H1 (cell line): ENCODE data around the gene UFC1. TPM values are rescaled to one million over a fixed set of nuclear protein-coding genes. Genes with fewer than 3 reads are reported as not detected.

ENCODE experiments used
- CTCF ChIA-PET: fragments of 300-600 bp; sonication (Branson Sonifier 250); formaldehyde crosslinking; loops from one replicate; lab custom pipeline; 2021; ENCODE audit not compliant: partially characterized antibody; lab: Charles Lee
- POLR2A ChIA-PET: fragments of 300-600 bp; sonication (Branson Sonifier 250); formaldehyde crosslinking; loops from one replicate; lab custom pipeline; 2021; ENCODE audit warnings: inconsistent platforms; ENCODE audit not compliant: partially characterized antibody; lab: Charles Lee
- DNase-seq, 2 experiments: peaks; one replicate each; pipeline versions ENCODE4 v3.0.0 to v3.0.0-alpha.2; 2010 to 2022; ENCODE audit warnings: low spot score in 2 of 2, low read depth in 1 of 2, mixed read lengths in 1 of 2
- FAIRE-seq: peaks from 2 replicates; lab custom pipeline; 2011; peaks lifted over from hg19 to GRCh38; lab: Jason Lieb, UNC
- H2AFZ ChIP-seq: 2 replicates; pipeline ENCODE4 v1.8.1; 2012; ENCODE audit warnings: low read length, inconsistent platforms
- H2AK5ac ChIP-seq: 2 replicates; pipeline ENCODE4 v1.6.1; 2013; ENCODE audit warnings: low read depth, low read length
- H2BK120ac ChIP-seq: replicated peaks from 2 replicates; pipeline ENCODE3; 2013; ENCODE audit warnings: low read depth, low read length, inconsistent platforms
- H2BK12ac ChIP-seq: 2 replicates; pipeline ENCODE4 v1.6.1; 2013; ENCODE audit warnings: low read depth, low read length
- H2BK15ac ChIP-seq: 2 replicates; pipeline ENCODE4 v1.6.1; 2013; ENCODE audit warnings: low read length
- H2BK20ac ChIP-seq: 2 replicates; pipeline ENCODE4 v1.6.1; 2013; ENCODE audit warnings: low read length
- H2BK5ac ChIP-seq: 2 replicates; pipeline ENCODE4 v1.6.1; 2013; ENCODE audit warnings: low read depth, low read length
- H3K14ac ChIP-seq: 2 replicates; pipeline ENCODE4 v1.6.1; 2013; ENCODE audit warnings: inconsistent platforms; ENCODE audit not compliant: insufficient read length
- H3K18ac ChIP-seq: 2 replicates; pipeline ENCODE4 v1.6.1; 2013; ENCODE audit warnings: low read length; ENCODE audit errors: extremely low read depth
- H3K23ac ChIP-seq: 2 replicates; pipeline ENCODE4 v1.6.1; 2013; ENCODE audit warnings: inconsistent platforms; ENCODE audit not compliant: insufficient read length
- H3K23me2 ChIP-seq: 2 replicates; pipeline ENCODE4 v1.6.1; 2013; ENCODE audit warnings: low read depth, low read length
- H3K27ac ChIP-seq: 2 replicates; pipeline ENCODE4 v1.6.1; 2011; ENCODE audit warnings: low read depth, low read length, inconsistent platforms
- H3K27me3 ChIP-seq, 4 experiments: replicated peaks in 1 of 4; 1 replicate in 1 of 4; 2 replicates in 3 of 4; pipeline versions ENCODE4 v1.6.1 to v1.8.1; 2011 to 2013; ENCODE audit warnings: low read length in 3 of 4, mild to moderate bottlenecking in 3 of 4, inconsistent platforms in 2 of 4, mixed read lengths in 2 of 4, moderate library complexity in 1 of 4; ENCODE audit not compliant: control insufficient read depth in 3 of 4, insufficient read depth in 3 of 4; ENCODE audit errors: extremely low read depth in 1 of 4
- H3K36me3 ChIP-seq, 4 experiments: 2 replicates each; pipeline versions ENCODE4 v1.6.1 to v1.8.1; 2011 to 2013; ENCODE audit warnings: mild to moderate bottlenecking in 4 of 4, low read length in 3 of 4, moderate library complexity in 2 of 4, control low read depth in 1 of 4, inconsistent platforms in 1 of 4; ENCODE audit not compliant: insufficient read depth in 4 of 4, control insufficient read depth in 2 of 4
- H3K4ac ChIP-seq: replicated peaks from 2 replicates; pipeline ENCODE3; 2013; ENCODE audit warnings: low read length, low read depth, mixed read lengths, inconsistent platforms; ENCODE audit not compliant: insufficient read length
- H3K4me1 ChIP-seq, 4 experiments: replicated peaks in 1 of 4; 1 replicate in 1 of 4; 2 replicates in 3 of 4; pipeline versions ENCODE4 v1.6.1 to v1.8.1; 2011 to 2013; ENCODE audit warnings: low read length in 3 of 4, inconsistent platforms in 2 of 4, mixed read lengths in 1 of 4; ENCODE audit not compliant: insufficient read depth in 4 of 4, control insufficient read depth in 3 of 4
- H3K4me2 ChIP-seq, 2 experiments: 2 replicates each; pipeline versions ENCODE4 v1.6.1 to v1.8.1; 2011 to 2013; ENCODE audit warnings: low read depth in 2 of 2, low read length in 2 of 2, control low read depth in 1 of 2, inconsistent platforms in 1 of 2, mild to moderate bottlenecking in 1 of 2; ENCODE audit not compliant: insufficient read depth in 1 of 2
- H3K4me3 ChIP-seq, 4 experiments: fragments of 200-600, 300-600 bp in 1 of 4; sonication (generic), shearing (Covaris generic), sonication (Bioruptor Twin) in 1 of 4; 2 replicates each; pipeline versions ENCODE4 v1.5.1 to v1.8.1; 2011 to 2016; ENCODE audit warnings: low read length in 4 of 4, low read depth in 3 of 4, control low read depth in 2 of 4, inconsistent platforms in 2 of 4, mild to moderate bottlenecking in 2 of 4, mixed read lengths in 1 of 4, moderate library complexity in 1 of 4; ENCODE audit not compliant: insufficient read depth in 2 of 4; ENCODE audit errors: extremely low read depth in 1 of 4
- H3K56ac ChIP-seq: replicated peaks from 2 replicates; pipeline ENCODE3; 2013; ENCODE audit warnings: low read depth, mild to moderate bottlenecking, mixed read lengths, low read length, inconsistent platforms; ENCODE audit not compliant: insufficient read length
- H3K79me1 ChIP-seq: 2 replicates; pipeline ENCODE4 v1.6.1; 2013; ENCODE audit warnings: low read depth, low read length, control low read depth
- H3K79me2 ChIP-seq, 2 experiments: 2 replicates each; pipeline versions ENCODE4 v1.6.1 to v1.8.1; 2012 to 2013; ENCODE audit warnings: low read length in 2 of 2, mild to moderate bottlenecking in 2 of 2, inconsistent platforms in 1 of 2; ENCODE audit not compliant: insufficient read depth in 2 of 2, control insufficient read depth in 1 of 2
- H3K9ac ChIP-seq, 4 experiments: replicated peaks in 1 of 4; 1 replicate in 1 of 4; 2 replicates in 3 of 4; pipeline versions ENCODE4 v1.6.1 to v1.8.1; 2011 to 2013; ENCODE audit warnings: low read depth in 3 of 4, low read length in 3 of 4, control low read depth in 2 of 4, mild to moderate bottlenecking in 2 of 4, moderate library complexity in 2 of 4, inconsistent platforms in 1 of 4; ENCODE audit errors: extremely low read depth in 1 of 4
- H3K9me3 ChIP-seq, 2 experiments: 2 replicates each; pipeline versions ENCODE4 v1.6.1 to v1.8.1; 2012 to 2013; ENCODE audit warnings: mild to moderate bottlenecking in 2 of 2, moderate library complexity in 2 of 2, control low read depth in 1 of 2, inconsistent platforms in 1 of 2, low read depth in 1 of 2, low read length in 1 of 2, mixed read lengths in 1 of 2; ENCODE audit not compliant: insufficient read depth in 2 of 2
- H4K20me1 ChIP-seq, 2 experiments: replicated peaks in 1 of 2; 2 replicates each; pipeline versions ENCODE3 to v1.8.1; 2011 to 2013; ENCODE audit warnings: inconsistent platforms in 2 of 2, low read length in 2 of 2, mild to moderate bottlenecking in 1 of 2; ENCODE audit not compliant: insufficient read depth in 2 of 2, control insufficient read depth in 1 of 2
- H4K5ac ChIP-seq: 2 replicates; pipeline ENCODE4 v1.6.1; 2013; ENCODE audit warnings: low read length, low read depth, mixed read lengths, inconsistent platforms; ENCODE audit not compliant: insufficient read length
- H4K8ac ChIP-seq: 2 replicates; pipeline ENCODE4 v1.8.0; 2013; ENCODE audit warnings: mild to moderate bottlenecking, moderate library complexity, low read length, inconsistent platforms; ENCODE audit not compliant: insufficient read depth; ENCODE audit errors: extremely low read depth
- H4K91ac ChIP-seq: replicated peaks from 2 replicates; pipeline ENCODE3; 2013; ENCODE audit warnings: low read length, mixed read lengths, inconsistent platforms; ENCODE audit not compliant: insufficient read length
- EGR1 ChIP-seq: IDR thresholded peaks from 2 replicates; pipeline ENCODE4 v1.6.1; 2011; ENCODE audit warnings: low read depth, low read length, borderline replicate concordance
- EP300 ChIP-seq, 2 experiments: IDR thresholded peaks; 1 replicate in 1 of 2; 2 replicates in 1 of 2; pipeline ENCODE4 v1.6.1; 2011 to 2012; ENCODE audit warnings: low read depth in 2 of 2, low read length in 2 of 2, mild to moderate bottlenecking in 2 of 2, borderline replicate concordance in 1 of 2, inconsistent platforms in 1 of 2, moderate library complexity in 1 of 2
- HDAC2 ChIP-seq, 2 experiments: fragments of 300-600 bp in 1 of 2; sonication (generic) in 1 of 2; IDR thresholded peaks; 2 replicates each; pipeline ENCODE4 v1.6.1; 2011 to 2012; ENCODE audit warnings: low read depth in 2 of 2, low read length in 2 of 2, mild to moderate bottlenecking in 2 of 2, moderate library complexity in 2 of 2, borderline replicate concordance in 1 of 2, inconsistent platforms in 1 of 2
- MAX ChIP-seq: IDR thresholded peaks from 2 replicates; pipeline ENCODE4 v1.6.1; 2012; ENCODE audit warnings: inconsistent platforms
- NRF1 ChIP-seq: IDR thresholded peaks from 2 replicates; pipeline ENCODE4 v1.6.1; 2011; ENCODE audit warnings: mild to moderate bottlenecking, low read depth, low read length, improper control_type of control experiment
- POLR2AphosphoS5 ChIP-seq: IDR thresholded peaks from 2 replicates; pipeline ENCODE4 v1.6.1; 2011; ENCODE audit warnings: low read depth, low read length
- POU5F1 ChIP-seq: IDR thresholded peaks from 2 replicates; pipeline ENCODE4 v1.6.1; 2011; ENCODE audit warnings: low read depth, mild to moderate bottlenecking, low read length, moderate library complexity
- RBBP5 ChIP-seq: IDR thresholded peaks from 2 replicates; pipeline ENCODE4 v1.7.1; 2012; ENCODE audit warnings: low read depth, mild to moderate bottlenecking, inconsistent platforms, low read length, moderate library complexity, borderline replicate concordance
- RNF2 ChIP-seq: fragments of 200-900, 300-1000 bp; sonication (generic); IDR thresholded peaks from 2 replicates; pipeline ENCODE4 v1.7.1; 2016; ENCODE audit warnings: borderline replicate concordance, low read depth, mild to moderate bottlenecking, antibody characterized with exemption, low read length; ENCODE audit not compliant: poor library complexity, severe bottlenecking; ENCODE audit errors: missing control alignments
- whole genome bisulfite sequencing, 2 experiments: shearing (Covaris generic) in 1 of 2; methylation state at CpG; one replicate each; pipeline versions ENCODE4 v1.1.6 to v1.1.7; 2013 to 2015; ENCODE audit warnings: low lambda C conversion rate in 2 of 2, mixed read lengths in 2 of 2, inconsistent platforms in 1 of 2, low coverage in 1 of 2, missing lambda C conversion rate in 1 of 2; ENCODE audit not compliant: insufficient replicate concordance in 2 of 2, insufficient coverage in 1 of 2, insufficient read length in 1 of 2; ENCODE audit errors: extremely low coverage in 1 of 2, missing lambda C conversion rate in 1 of 2; 5-methylcytosine and 5-hydroxymethylcytosine counted together
- polyA plus RNA-seq, 7 experiments: library from polyadenylated mRNA; depleted of rRNA in 3 of 7; stranded (reverse) in 5 of 7; unstranded in 2 of 7; fragments of >200 nt in 5 of 7; fragments of 200-250 nt in 2 of 7; gene quantifications; 1 replicate in 5 of 7; 2 replicates in 1 of 7; 4 replicates in 1 of 7; pipeline versions ENCODE4 v1.2.1 to v1.2.3, GENCODE V29; 2011 to 2013; ENCODE audit warnings: missing spikeins in 2 of 7, mixed read lengths in 2 of 7
- total RNA-seq: library from RNA; stranded (reverse); fragmentation: NEBNext Ultra II Directional; extraction: Animal tissue kit (Norgen Biotek cat#: 25700); gene quantifications from 2 replicates; pipeline ENCODE4 v1.2.1, GENCODE V29; 2021

The UFC1 gene
- total and polyA plus RNA-seq, 2 of the 8 experiments (the other 6 are each of a cell fraction or from before 2014, with no cell fraction given): 67.8 to 102 TPM

DNA sequence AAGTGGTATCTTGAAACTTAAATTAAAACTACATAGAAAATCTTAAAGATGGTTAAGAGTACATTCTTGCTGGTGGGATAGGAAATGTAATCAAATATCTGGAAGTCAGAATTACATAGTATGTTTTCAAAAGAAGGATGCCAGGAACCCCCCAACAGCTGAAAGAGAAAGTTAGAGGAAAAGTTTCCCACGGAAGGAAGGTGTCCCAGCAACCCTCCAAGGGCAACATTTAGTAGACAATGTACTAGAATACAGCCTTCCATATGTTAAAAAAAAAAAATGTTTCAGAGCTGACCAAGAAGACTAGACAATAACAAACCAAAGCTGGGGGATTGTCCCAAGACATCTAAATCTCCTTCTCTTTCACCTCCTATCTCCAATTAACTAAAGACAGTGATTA is 23.5 kb upstream of the UFC1 start:
- H3K4ac ChIP-seq: no peak overlapping the region
- H4K8ac ChIP-seq: no peak overlapping the region
- WGBS, 2 experiments: 79% methylated on average over 1 of the region's 1 CpG; no CpG with 5 or more reads in 1 of the 2 experiments
- no peak overlapping the region for H3K18ac ChIP-seq
- no peaks in the 10 kb centered on the region for H3K27me3 ChIP-seq
- H2AK5ac ChIP-seq: no peak overlapping the region
- peaks cover 2 to 5% of the 10 kb centered on the region in 2 experiments for H4K20me1 ChIP-seq
- no peak overlapping the region for H3K23ac ChIP-seq
- FAIRE-seq (no peak), DNase-seq (no peak)
- no peaks in the 10 kb centered on the region for H3K9me3 ChIP-seq
- H3K79me1 ChIP-seq: peaks cover 6% of the 10 kb centered on the region
- H2BK20ac ChIP-seq: no peak overlapping the region
- H3K36me3 ChIP-seq: peaks cover 0 to 35% (median 11%) of the 10 kb centered on the region in 4 experiments; a peak in 6 of 8 replicates
- H3K9ac ChIP-seq: no peak overlapping the region
- peaks cover 9% of the 10 kb centered on the region for H3K23me2 ChIP-seq
- TF ChIP-seq MAX: no peak
- TF ChIP-seq POLR2AphosphoS5: no peak
- TF ChIP-seq POU5F1: no peak
- no peak for TF ChIP-seq HDAC2 (IDR thresholded peaks at IDR 0.05; ENCODE audit: borderline replicate concordance in 1 of 2, low read depth in 2 of 2, low read length in 2 of 2)
- no peak for TF ChIP-seq EP300 (IDR thresholded peaks at IDR 0.05; ENCODE audit: borderline replicate concordance in 1 of 2, low read depth in 2 of 2, low read length in 2 of 2)
- no peak for TF ChIP-seq NRF1
- TF ChIP-seq EGR1: no peak
- TF ChIP-seq RNF2: no peak
- TF ChIP-seq RBBP5: no peak
- H3K14ac ChIP-seq: no peak overlapping the region
- H3K27ac ChIP-seq: no peak overlapping the region
- H4K5ac ChIP-seq: no peak overlapping the region
- H2AFZ ChIP-seq: no peak overlapping the region
- H2BK5ac ChIP-seq: no peak overlapping the region
- H4K91ac ChIP-seq: no peak overlapping the region
- no peak overlapping the region for H2BK15ac ChIP-seq
- POLR2A ChIA-PET: interaction anchor here (1.4 to 9.6 kb wide), 2 partner anchors 23 to 85 kb away, joined by 3 to 130 read pairs; partner anchors contain the start of genes UFC1, USF1 and USP21
- H3K79me2 ChIP-seq: peaks cover 0 to 65% of the 10 kb centered on the region in 2 experiments; a peak in 3 of 4 replicates
- peak overlapping the region in 1 of 4 experiments; percentile 97; a peak in 4 of 8 replicates for H3K4me3 ChIP-seq
- no peak overlapping the region for H2BK12ac ChIP-seq
- peak overlapping the region; percentile 75 to 78; a peak in 2 of 4 replicates for H3K4me2 ChIP-seq
- no peak overlapping the region for H3K56ac ChIP-seq
- H2BK120ac ChIP-seq: no peak overlapping the region
- CTCF ChIA-PET: interaction anchor here (1.9 kb wide), 1 partner anchor 33 kb away, joined by 7 read pairs; no protein-coding TSS in a partner anchor
- no peaks in the 10 kb centered on the region; a peak in 1 of 7 replicates for H3K4me1 ChIP-seq
